K562 (cell line): ENCODE measurements around the gene AURKB. TPM values are rescaled to one million over a fixed set of nuclear protein-coding genes. Genes with fewer than 3 reads are reported as not detected.

Experiments used
- CAMTA2 ChIP-seq: fragments of 250-450 bp; sonication (Bioruptor Pico); conservative IDR thresholded peaks from 2 replicates; pipeline ENCODE4 v1.5.1; 2022
- KAT8 ChIP-seq: fragments of 450-650 bp; IDR thresholded peaks from 2 replicates; pipeline ENCODE4 v1.6.1; 2016; ENCODE audit warnings: low read depth, mild to moderate bottlenecking
- ZKSCAN3 ChIP-seq: fragments of 250-450 bp; sonication (Bioruptor Pico); IDR thresholded peaks from 2 replicates; pipeline ENCODE4 v1.4.0; 2020
- ZNF12 ChIP-seq: sonication (generic); formaldehyde crosslinking; IDR thresholded peaks from 2 replicates; pipeline ENCODE4 v1.4.0; 2020; ENCODE audit warnings: mild to moderate bottlenecking, missing genetic modification reagents
- ZNF717 ChIP-seq: fragments of 250-450 bp; sonication (Bioruptor Pico); IDR thresholded peaks from 2 replicates; pipeline ENCODE4 v1.5.0; 2021
- polyA plus RNA-seq, 8 experiments: library from polyadenylated mRNA; depleted of rRNA in 4 of 8; stranded (reverse) in 5 of 8; unstranded in 3 of 8; fragments of >200 nt; fragmentation: Nextera tagmentation in 2 of 8; fragmentation: Illumina TruSeq in 1 of 8; extraction: Ambion mirVana in 2 of 8; extraction: Trizol in 1 of 8; gene quantifications; 2 replicates each; pipeline versions ENCODE4 v1.2.1 to v1.2.3, GENCODE V29; 2011 to 2014; ENCODE audit warnings: inconsistent platforms in 1 of 8, missing spikeins in 1 of 8
- total RNA-seq, 7 experiments: library from RNA; depleted of rRNA in 6 of 7; stranded (reverse); fragments of >200 nt in 6 of 7; fragmentation: Illumina TruSeq in 2 of 7; extraction: Trizol in 2 of 7; gene quantifications; 2 replicates each; pipeline versions ENCODE4 v1.2.1 to v1.2.3, GENCODE V29; 2011 to 2021; ENCODE audit warnings: low replicate concordance in 1 of 7
- TF ChIP-seq, protein P1 (sequence below): fragments of 200-800 bp; sonication (Bioruptor generic); IDR thresholded peaks from 2 replicates; pipeline ENCODE4 v1.6.1; 2016; ENCODE audit warnings: missing genetic modification characterization, missing compliant biosample characterization
- TF ChIP-seq, protein P2 (sequence below): fragments of 250-450 bp; sonication (Bioruptor Pico); IDR thresholded peaks from 2 replicates; pipeline ENCODE4 v1.5.0; 2021; ENCODE audit warnings: mild to moderate bottlenecking, moderate library complexity
- TF ChIP-seq, protein P3 (sequence below): fragments of 250-450 bp; sonication (Bioruptor Pico); IDR thresholded peaks from 2 replicates; pipeline ENCODE4 v1.8.0; 2021; ENCODE audit warnings: moderate library complexity, mild to moderate bottlenecking, inconsistent platforms
- TF ChIP-seq, protein P4 (sequence below): fragments of 250-450 bp; sonication (Bioruptor Pico); IDR thresholded peaks from 2 replicates; pipeline ENCODE4 v1.5.0; 2020; ENCODE audit warnings: mild to moderate bottlenecking, borderline replicate concordance

AURKB gene
- total and polyA plus RNA-seq, 9 of the 15 experiments (the other 6 are each of a cell fraction or from before 2014, with no cell fraction given) = 27.2 to 114 (median 74.8) TPM

DNA sequence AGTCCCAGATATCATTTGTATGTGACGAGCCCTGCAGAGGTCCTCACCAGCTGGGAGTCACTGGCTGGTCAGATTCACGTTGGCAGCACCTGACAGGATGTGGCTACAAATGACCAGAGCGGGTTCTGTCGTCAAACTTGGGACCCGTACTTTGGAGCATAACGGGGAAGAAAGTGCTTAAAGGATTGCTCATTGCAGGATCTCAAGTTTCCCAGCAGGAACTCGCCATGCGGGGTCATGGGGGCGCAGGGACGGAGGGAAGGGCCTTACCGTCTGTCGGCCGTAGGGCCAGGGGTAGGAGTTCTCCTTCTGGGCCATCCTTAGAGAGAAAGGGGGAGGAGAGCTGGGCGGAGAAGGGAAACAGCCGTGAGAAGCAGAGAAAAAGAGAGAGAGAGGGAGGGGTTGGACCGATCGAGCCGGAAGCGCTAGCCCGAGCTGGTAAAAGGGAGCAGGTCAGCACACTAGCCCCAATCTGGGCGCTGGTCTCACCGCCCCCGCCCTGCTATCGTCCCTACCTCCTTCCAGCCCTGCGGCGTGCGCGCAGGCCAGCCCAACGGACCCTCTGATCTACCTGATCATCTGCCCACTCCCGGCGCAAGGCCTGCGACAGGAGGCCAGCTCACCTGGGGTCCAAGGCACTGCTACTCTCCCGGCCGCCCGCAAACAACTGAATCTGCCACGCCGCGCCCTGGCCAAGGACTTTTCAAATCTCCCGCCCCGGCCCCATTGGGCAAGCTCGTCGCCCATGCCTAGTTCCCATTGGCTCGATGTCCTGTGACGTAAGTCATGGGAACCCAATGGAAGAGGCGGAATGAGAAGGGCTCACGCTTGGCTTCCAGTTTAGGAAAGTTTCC is at the start of gene AURKB (continued):
- TF ChIP-seq, protein P1, sequence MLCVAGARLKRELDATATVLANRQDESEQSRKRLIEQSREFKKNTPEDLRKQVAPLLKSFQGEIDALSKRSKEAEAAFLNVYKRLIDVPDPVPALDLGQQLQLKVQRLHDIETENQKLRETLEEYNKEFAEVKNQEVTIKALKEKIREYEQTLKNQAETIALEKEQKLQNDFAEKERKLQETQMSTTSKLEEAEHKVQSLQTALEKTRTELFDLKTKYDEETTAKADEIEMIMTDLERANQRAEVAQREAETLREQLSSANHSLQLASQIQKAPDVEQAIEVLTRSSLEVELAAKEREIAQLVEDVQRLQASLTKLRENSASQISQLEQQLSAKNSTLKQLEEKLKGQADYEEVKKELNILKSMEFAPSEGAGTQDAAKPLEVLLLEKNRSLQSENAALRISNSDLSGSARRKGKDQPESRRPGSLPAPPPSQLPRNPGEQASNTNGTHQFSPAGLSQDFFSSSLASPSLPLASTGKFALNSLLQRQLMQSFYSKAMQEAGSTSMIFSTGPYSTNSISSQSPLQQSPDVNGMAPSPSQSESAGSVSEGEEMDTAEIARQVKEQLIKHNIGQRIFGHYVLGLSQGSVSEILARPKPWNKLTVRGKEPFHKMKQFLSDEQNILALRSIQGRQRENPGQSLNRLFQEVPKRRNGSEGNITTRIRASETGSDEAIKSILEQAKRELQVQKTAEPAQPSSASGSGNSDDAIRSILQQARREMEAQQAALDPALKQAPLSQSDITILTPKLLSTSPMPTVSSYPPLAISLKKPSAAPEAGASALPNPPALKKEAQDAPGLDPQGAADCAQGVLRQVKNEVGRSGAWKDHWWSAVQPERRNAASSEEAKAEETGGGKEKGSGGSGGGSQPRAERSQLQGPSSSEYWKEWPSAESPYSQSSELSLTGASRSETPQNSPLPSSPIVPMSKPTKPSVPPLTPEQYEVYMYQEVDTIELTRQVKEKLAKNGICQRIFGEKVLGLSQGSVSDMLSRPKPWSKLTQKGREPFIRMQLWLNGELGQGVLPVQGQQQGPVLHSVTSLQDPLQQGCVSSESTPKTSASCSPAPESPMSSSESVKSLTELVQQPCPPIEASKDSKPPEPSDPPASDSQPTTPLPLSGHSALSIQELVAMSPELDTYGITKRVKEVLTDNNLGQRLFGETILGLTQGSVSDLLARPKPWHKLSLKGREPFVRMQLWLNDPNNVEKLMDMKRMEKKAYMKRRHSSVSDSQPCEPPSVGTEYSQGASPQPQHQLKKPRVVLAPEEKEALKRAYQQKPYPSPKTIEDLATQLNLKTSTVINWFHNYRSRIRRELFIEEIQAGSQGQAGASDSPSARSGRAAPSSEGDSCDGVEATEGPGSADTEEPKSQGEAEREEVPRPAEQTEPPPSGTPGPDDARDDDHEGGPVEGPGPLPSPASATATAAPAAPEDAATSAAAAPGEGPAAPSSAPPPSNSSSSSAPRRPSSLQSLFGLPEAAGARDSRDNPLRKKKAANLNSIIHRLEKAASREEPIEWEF (CRISPR knock-in tag) = no peak
- TF ChIP-seq ZNF717 (CRISPR knock-in tag) (no peak), KAT8 (no peak), ZNF12 (CRISPR knock-in tag) (no peak), CAMTA2 (CRISPR knock-in tag) (no peak), ZKSCAN3 (no peak)
- TF ChIP-seq, protein P2, sequence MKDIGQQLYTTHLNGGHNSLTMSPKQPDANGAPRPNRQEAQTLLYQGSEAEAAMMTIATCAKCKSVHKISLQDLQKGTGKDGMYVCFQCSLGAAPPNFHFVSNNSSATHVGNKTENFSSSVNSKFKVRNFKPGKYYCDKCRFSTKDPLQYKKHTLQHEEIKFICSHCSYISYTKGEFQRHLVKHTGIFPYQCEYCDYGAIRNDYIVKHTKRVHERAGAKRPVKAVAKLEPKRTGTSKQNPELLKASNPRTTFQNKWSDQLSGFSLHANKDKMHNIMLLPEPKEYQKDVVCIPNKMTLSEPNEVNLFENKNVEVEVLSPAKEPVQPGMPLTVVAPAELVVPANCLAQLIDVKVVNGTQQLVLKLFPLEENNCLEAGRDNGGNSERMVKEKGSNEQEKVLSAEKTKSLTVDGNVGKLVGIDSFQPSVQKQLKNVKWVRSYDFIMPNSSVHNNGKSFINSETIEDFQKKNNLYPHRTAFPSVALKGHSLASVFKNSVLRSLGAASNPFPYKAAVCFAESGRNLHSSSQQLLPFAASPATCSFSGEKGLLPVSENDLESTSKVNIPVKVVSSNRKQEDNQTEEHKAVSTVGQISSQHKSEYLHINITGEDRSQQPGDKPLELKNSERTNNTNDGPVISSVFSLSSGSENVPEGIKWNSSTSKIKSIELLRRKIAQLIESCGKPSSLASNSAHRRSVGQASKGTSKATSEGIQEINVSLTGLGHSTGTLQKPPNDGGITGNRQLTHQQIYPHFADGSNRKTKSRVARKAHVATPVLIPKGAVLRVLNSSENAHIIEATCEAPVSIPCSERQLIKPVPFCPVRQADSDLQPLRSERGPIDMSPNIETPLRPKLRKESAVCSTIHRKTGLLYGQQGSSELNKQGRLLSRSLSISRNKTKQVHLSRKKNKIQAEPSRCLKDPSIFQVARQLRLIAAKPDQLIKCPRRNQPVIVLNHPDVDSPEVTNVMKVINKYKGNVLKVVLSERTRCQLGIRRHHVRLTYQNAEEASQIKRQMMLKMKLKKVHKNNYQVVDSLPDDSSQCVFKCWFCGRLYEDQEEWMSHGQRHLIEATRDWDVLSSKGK (CRISPR knock-in tag) = no peak
- TF ChIP-seq, protein P3, sequence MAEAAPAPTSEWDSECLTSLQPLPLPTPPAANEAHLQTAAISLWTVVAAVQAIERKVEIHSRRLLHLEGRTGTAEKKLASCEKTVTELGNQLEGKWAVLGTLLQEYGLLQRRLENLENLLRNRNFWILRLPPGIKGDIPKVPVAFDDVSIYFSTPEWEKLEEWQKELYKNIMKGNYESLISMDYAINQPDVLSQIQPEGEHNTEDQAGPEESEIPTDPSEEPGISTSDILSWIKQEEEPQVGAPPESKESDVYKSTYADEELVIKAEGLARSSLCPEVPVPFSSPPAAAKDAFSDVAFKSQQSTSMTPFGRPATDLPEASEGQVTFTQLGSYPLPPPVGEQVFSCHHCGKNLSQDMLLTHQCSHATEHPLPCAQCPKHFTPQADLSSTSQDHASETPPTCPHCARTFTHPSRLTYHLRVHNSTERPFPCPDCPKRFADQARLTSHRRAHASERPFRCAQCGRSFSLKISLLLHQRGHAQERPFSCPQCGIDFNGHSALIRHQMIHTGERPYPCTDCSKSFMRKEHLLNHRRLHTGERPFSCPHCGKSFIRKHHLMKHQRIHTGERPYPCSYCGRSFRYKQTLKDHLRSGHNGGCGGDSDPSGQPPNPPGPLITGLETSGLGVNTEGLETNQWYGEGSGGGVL = no peak
- TF ChIP-seq, protein P4, sequence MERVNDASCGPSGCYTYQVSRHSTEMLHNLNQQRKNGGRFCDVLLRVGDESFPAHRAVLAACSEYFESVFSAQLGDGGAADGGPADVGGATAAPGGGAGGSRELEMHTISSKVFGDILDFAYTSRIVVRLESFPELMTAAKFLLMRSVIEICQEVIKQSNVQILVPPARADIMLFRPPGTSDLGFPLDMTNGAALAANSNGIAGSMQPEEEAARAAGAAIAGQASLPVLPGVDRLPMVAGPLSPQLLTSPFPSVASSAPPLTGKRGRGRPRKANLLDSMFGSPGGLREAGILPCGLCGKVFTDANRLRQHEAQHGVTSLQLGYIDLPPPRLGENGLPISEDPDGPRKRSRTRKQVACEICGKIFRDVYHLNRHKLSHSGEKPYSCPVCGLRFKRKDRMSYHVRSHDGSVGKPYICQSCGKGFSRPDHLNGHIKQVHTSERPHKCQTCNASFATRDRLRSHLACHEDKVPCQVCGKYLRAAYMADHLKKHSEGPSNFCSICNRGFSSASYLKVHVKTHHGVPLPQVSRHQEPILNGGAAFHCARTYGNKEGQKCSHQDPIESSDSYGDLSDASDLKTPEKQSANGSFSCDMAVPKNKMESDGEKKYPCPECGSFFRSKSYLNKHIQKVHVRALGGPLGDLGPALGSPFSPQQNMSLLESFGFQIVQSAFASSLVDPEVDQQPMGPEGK (CRISPR knock-in tag) = no peak
